ENCODE measurements around the gene RBPJ.

RBPJ gene

DNA sequence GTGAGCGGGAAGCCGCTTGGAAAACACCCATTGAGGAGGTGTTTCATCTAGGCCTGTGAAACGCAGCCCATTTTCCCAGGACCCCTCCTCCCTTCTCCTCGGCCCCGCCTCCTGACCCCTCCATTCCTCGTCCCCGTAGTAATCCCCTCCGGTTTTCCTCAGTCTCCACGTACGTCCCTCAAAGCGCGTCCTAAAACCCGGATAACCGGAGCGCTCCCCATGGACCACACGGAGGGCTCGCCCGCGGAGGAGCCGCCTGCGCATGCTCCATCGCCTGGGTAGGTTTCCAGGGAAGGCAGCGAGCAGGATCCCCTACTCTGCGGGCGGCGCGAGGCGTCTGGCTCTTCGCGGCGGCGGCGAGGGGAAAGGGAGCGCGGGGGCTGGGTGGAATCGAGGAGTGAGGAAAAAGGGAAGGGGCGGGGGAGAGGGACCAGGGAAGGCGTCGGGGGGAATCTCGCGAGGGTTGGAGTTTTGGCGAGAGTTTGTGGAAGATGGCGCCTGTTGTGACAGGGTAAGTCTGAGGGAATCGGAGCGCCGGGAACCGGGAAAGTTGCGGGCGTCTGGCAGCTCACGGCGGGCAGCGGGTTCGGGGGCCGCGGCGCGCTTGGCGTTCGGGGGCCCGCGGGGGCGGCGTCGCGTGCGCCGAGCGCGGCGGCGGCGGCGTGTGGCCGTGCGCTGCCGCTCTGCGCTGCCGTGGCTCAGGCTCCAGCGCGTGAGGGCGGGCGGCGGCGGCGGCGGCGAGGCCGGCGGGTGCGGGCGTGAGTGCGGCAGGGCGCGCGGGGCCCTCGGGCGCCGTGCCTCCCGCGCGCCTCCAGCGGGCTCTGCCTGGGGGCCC, at the start of gene RBPJ:
Gene RBPJ (plus strand): TSS at position 477 of the 835 bp plus-strand sequence. CDS start 15 bp downstream, at position 492.
- peak; percentile 1 to 3 for ATAC-seq

DNA sequence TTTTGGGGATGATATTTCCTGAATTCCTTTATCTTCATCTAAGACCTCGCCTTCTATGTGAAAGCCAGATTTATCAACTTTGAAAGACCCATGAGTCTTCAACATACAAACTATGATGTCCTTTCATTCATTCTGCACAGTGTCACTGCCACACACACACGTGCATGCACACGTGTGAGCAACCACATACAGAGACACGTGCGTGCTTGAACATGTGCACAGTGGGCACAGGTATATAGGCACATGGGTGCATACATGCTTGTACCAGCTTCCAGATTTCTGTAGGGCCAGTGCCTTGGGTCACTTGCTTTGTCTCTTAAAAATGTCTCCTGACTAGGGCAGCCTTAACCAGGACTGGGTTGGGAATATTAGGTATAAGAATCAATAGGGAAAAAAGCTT, 49.1 kb upstream of the RBPJ start:
- no peak for ATAC-seq

DNA sequence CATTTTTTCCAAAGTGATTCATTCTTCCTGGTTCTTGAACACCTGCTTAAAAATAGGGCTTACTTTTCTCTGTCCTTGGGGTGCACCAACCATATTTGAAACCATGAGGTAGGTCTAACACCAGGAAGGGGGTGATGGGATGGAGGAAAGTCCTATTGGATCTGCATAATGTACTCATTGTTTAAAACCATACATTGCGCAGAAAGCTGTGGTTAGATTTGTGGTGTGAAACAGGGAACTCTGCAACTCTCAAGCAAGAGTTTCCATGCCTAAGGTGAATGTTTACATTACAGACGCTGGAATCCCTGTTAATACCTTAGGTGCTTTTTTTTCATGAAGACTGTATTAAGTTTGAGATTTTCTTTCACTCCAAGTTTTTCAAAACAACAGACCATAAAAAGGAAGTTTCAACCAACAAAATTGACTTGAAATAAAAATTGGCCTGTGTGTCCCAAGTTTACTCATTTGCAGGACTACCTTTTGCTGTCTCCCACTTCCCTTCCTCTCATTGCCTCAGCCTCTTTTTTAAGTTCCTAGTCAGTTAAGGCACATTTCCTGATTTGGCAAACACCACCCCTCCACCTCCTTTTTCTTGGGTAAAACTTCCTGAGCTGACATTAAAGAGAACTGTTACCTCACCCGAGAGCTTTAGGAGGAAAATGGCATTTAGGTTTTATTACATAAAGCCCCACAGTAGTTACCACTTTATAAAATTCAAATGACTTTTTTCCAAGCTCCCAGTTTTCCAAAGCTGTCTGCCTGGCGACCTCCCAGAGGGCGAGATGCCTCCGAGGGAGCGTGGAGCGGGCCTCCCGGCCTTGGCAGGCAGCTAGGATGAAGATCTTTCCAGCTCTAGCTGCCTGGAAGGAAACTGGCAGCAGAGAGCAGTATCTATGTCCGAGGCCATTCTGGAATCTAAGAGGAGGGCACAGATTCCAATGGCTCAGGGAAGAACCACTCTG, 47.9 kb upstream of the RBPJ start:
- no peak for ATAC-seq

DNA sequence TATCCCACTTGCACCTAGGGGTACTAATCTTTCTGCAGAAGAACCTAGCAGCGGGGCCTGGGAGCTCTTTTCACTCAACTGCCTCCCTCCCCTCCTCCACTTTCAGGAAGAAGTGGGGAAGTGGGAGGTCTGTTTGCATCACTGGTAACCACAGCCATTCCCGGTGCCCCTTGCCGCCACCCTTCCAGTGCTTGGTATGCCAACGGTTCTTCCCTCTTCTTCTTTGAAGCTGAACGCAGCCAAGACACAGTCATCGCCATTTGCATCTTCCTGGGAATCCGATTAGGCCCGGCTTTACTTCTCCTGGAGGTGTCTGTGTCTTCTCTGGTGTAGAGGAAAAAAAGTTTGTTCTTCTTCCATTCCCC, 47.2 kb upstream of the RBPJ start:
- ATAC-seq, result no peak

DNA sequence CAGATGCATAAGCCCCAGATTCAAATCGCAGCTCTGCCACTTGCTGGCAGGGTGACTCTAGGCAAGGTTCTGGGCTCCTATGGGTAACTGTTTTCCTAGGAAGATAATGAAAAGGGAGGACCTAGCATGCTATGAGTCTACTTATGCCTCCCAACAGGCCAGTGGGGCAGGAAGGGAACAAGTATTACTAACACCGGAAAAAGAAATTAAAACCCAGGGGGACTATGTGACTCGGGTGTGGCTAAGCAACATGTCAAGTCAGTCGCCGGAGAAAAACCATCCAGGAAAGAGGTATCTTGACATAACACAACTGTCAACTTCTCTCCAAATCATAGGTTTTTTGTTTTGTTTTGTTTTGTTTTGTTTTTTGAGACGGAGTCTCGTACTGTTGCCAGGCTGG, 45.5 kb upstream of the RBPJ start:
- no peak for ATAC-seq

DNA sequence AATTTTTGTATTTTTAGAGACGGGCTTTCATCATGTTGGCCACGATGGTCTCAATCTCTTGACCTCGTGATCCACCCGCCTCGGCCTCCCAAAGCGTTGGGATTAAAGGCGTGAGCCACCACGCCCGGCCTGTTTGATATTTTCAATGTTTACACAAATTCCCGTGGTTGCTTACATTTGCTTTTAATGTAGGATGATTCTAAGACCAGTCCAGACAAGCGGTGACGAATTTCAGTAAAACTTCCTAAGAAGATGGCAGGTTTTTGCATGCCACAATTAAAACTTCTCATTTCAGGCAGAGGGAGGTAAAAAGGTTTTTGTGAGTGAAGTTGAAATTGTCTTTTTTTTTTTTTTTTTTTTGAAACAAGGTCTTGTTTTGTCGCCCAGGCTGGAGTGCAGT, 41.4 kb upstream of the RBPJ start:
- ATAC-seq, result no peak

DNA sequence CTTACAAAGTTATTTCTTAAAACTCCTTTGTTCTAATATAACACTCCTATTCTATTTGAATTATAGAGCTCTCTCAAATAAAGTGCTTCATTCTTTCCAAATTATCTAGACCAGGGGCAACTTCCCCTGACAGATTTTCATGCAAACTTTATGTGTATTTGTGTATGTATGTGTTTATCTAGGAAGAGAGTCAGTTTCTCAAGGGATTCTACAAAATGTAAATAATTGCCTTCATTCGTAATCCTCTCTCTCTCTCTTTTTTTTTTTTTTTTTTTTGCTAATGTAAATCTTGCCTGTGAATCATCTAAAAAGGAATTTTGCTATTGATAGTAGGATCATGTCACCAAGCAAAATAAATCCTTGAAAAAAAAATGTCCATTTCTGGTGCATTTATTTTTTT, 38.9 kb upstream of the RBPJ start:
- no peak for ATAC-seq

DNA sequence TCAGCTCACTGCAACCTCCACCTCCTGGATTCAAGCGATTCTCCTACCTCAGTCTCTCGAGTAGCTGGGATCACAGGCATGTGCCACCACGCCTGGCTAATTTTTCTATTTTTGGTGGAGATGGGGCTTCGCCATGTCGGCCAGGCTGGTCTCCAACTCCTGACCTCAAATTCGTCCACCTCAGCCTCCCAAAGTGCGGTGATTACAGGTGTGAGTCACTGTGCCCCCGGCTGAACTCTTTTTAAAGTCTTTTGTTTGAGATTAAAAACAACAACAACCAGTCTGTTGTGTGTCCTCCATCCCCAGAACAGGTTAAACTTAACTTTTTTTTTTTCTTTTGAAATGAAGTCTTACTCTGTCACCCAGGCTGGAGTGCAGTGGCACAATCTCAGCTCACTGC, 36.3 kb upstream of the RBPJ start:
- ATAC-seq, result no peak

DNA sequence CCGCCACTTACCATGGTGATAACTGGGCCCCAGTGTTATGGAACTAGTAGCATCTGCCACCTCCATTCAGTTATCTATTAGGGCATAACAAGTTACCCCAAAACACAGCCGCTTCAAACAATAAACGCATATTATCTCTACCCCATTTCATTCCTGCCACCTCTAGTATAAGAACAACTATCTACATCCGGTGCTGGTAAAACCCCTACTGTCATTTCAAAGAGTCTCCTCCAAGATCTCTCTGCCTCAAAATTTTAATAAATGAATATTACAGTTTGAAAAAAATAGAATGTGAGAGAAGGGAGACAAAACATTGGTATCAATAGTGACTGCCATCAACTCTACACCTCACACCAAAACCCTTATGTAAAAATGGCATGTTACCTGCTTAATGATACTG, 35.5 kb upstream of the RBPJ start:
- peak; percentile 36 to 58 for ATAC-seq

DNA sequence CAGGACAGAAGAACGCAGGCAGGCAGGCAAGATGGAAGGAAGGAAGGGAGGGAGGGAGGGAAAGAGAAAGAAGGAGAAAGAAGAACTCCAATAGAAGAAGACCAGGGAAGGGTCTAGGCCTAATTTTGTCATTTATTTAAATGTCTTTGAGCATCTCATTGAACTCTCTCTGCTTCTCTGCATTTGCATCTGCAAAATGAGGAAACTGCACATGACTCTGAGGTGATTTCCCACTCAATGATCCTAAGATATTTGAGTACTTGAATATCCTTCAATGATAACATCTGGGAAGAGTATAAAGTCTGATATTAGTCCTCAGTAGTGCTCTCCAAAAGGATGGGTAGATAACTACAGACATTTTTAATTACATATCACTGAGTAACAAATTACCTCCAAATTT, 33.1 kb upstream of the RBPJ start:
- ATAC-seq, result no peak

DNA sequence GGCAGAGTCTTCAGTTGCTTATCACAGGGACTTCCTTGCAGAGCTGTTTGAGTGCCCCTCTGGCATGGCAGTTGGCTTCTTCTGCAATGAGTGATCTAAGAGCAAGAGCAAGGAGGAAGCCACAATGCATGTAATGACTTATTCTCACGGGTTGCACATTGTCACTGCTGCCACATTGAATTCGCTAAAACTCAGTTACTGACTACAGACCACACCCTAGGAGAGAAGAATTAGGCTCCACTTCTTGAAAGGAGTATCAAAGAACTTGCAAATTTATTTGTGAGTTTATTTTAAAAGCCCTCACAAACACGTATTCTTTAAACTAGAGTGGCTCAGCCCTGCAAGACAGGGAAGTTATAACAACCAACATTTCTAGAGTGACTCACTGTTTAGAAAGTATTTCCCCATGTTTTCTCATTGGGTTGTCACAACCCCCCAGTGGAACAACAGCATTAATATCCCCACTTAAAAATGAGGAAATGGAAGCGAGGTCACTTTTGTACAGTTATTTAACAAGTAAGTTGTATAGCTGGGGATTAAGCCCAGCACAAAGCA, 32.4 kb upstream of the RBPJ start:
- peak; percentile 74 to 84 for ATAC-seq

DNA sequence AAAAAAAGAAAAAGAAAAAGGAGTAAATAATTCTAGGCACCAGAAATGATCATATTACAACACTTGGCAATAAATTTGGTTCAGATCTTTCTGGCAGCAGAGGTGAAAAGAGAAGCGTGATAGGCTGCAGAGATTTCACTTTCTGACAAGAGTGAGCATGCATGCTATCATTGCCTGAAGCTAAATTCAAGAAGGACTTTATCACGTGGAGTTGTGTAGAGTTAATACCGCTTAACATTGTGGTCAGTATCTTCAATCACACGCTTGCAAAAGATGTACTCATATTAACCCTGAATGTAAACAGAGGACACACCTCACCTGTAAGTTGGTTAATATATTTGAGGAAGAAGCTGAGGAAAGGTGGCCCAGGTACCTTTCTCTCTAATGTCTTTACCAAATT, 31.4 kb upstream of the RBPJ start:
- no peak for ATAC-seq

DNA sequence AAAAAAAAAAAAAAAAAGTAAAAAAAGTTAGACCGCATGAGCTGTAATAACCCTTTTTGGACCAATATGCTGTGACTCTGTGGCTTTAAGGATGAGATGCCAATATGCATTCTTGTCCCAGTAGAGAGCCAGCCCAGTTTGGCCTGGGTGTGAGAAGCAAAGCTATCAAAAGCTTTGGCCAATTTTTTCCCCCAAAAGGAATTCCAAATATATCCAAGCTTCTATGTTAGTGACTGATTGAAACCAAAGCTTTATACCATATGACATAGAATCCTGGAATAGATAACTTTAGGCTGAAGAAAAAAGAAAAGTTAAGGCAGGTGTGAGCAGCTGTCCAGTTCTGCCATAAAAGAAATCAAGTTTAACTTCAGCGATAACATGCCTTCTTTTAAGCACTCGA, 30.5 kb upstream of the RBPJ start:
- ATAC-seq, result no peak

DNA sequence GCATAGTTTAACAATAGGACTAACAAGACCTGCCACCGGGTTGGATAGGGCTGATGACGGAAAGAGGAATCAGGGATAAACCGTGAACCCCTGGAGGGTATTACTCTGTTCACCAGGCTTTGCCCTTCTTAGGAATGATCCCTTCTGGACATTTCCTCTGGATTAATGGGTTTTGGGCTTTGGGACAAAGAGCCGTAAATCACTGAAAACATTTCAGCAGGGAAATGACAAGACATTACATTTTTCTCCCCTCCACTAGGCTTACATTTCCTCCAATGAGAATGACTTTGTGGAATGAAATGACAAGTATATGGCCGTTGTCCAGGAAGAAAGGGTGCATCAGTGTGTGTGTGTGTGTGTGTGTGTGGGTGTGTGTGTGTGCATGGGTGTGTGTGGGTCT, 25.9 kb upstream of the RBPJ start:
- no peak for ATAC-seq

DNA sequence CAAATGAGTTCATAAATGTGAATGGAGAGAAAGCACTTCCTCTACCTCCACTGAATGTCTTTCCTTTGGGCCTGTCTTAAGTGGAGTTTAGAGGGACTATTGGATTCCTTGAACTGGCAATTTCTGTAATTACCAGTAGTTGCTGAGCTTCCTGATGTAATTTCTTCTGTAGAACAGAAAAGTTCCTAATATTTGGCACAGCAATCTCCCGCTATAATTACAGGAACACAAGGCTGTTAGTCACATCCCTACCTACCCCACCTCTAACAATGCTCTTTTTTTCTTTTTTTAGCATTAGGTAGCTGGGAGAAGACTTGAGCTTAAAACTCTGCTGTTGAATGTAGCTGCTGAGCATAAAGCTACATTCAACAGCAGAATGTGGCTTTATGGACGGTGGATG, 24.8 kb upstream of the RBPJ start:
- ATAC-seq, result no peak

DNA sequence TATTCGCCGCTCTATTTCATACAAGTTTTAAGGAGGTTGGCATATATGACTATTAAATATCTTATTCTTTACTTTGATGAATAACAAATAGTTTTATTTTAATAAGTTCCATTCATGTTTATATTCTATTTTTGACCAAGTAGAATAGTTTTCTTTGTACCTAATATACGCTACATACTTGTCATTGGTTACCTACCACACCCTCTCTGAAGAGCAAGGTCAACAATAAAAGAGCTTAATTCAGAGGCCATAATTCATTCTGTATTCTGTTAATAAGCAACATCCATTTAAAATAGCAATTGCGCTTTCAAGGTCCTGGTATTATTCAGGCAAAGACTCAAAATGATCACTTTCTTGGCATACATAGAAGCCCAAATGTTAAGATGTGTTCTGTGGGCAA, 24.3 kb upstream of the RBPJ start:
- ATAC-seq, result no peak

DNA sequence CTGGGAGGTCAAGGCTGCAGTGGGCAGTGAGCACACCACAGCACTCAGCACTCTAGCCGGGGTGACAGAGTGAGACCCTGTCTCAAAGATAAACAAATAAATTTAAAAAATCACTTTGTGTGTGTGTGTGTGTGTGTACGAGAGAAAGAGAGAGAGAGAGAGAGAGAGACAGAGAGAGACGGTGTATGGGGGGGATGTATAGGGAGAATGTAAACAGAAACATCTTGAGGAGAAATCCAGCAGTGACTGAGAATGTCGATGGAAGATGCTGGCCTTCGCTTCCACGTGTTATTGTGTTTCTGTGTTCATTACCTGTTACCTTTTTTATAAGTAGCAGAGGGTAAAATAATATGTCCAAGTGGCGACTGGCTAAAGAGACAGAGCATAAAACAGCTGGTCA, 23.6 kb upstream of the RBPJ start:
- ATAC-seq, result no peak

DNA sequence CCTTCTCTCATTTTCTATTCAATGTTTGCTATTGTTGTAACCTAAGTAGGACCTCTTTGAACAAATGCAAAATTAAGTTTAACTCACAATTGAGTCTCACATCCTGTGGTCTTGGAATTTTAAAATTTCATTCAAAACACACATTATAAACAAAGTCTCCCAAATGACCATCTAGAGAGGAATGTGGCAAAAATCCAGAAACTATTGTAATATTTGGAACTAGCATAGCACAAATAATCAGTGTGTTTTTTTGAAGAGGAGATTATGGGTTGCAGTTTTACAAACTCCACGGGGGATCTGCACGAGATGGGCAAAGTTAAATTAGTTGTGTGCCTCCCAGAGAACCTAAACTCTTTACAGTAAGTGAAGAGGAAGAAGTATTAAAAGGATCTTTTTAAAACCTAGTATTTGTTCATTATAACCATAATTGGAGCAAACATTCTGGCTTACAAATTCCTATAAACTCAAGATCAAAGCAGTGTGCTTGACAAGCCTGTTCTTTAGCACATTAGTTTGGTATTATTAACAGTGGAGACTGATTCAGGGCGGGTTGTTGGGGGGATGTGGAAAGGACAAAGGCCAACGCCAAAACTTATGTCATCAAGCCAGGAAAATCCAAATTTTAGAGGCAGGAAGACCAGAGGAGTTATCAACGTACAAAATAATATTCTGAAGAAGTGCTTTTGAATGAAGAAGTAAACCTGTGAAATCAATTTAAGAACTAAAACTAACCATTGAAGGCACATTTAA, 22.4 kb upstream of the RBPJ start:
- ATAC-seq, result no peak

DNA sequence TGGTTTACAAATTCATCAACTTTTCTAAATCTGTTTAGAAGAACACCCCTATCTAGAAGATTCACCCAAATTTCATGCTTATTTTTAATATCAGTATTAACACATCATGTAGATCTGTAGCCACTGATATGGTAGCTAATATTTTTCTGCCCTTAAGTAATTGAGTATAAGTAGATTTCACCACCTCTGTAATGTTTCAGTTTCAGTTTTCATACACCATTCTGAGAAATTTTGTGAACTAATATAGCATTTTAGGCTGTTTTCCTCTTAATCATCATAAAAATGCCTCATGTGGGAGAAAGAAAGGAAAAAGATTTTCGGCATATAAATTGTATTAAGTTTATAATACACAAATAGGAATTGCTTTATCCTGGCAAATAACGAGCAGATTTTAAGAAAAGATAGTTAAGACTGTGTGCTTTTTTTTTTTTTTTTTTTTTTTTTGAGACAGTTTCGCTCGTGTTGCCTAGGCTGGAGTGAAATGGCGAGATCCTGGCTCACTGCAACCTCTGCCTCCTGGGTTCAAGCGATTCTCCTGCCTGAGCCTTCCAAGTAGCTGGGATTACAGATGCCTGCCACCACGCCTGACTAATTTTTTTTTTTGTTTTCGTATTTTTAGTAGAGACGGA, 21.4 kb upstream of the RBPJ start:
- peak; percentile 81 to 83 for ATAC-seq

DNA sequence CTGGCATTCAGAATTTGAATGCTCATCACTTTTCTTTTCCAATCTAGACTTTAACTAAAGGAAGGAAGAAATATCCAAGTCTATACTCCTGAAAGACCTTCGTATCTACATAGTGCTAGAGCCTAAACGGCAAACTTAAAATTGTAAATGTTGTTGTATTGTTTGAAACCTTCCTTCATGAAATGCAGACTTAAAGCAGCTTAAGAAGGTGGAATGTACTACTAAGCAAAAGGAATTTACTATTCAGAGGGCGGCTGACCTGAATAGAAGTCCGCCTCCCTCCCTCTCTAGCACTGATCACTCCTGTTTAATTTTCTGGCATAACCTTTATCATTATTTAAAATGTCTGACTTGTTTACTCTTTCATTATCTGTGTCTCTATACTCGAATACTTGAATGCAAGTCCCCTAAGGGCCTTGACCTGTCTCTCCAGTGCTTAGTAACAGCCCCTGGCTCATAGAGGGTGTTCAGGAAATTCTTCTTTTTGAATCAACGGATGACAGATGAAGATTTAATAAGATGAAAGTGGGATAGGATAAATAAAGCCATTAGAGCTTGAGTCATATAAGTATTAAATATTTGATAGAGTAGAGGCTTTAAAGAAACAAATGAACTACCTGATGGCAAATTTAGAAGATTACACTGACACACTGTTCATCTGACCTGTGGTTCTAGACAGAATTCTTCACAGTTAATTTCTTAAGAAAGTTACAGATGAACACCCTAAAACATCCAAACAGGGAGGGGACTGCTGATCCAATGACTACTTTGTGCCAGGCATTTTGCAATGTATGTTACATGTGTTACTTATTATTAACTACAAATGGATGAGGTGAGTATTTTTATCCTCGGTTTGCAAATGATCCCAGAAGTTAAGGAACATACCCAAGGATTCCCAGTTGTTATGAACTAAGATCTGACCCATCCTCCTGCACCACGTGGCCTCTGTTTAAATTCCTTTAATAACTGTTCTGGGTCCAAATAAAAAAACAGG, 20.2 kb upstream of the RBPJ start:
- ATAC-seq, result no peak

All from activated CD4-positive, CD25-positive, alpha-beta regulatory T cell treated with anti-CD3 and anti-CD28 coated beads, Interleukin-2, amount 50 U/mL, for 24 hours (primary cell).